Naive thymus-derived CD4-positive, alpha-beta T cell (primary cell): Measurements from ENCODE around the gene KCNA3. TPM values are rescaled to one million over a fixed set of nuclear protein-coding genes. Genes with fewer than 3 reads are reported as not detected.

Source experiments
- ATAC-seq: fragments of 150-1000 bp; cut with Tn5 transposase; 2 replicates; pipeline ENCODE4 v1.10.0; 2021; ENCODE audit warnings: mild to moderate bottlenecking, moderate library complexity
- CTCF ChIA-PET: fragments of 350-600 bp; sonication (Branson Sonifier 250); formaldehyde crosslinking; loops from one replicate; lab custom pipeline; 2021; ENCODE audit warnings: antibody characterized with exemption; lab: Charles Lee
- POLR2A ChIA-PET: fragments of 350-600 bp; sonication (Branson Sonifier 250); formaldehyde crosslinking; loops from one replicate; lab custom pipeline; 2021; ENCODE audit warnings: antibody characterized with exemption, inconsistent platforms; lab: Charles Lee
- DNase-seq, 9 donors: peaks; one replicate each; pipeline versions ENCODE4 v3.0.0 to v3.0.0-alpha.2; 2020 to 2022; ENCODE audit warnings: mixed read lengths in 1 of 9
- H3K27ac ChIP-seq: one replicate; pipeline ENCODE4 v1.7.0; 2013; ENCODE audit warnings: mild to moderate bottlenecking, low read depth, low read length, moderate library complexity
- H3K27me3 ChIP-seq, 2 donors: one replicate each; pipeline ENCODE4 v1.7.0; 2013; ENCODE audit warnings: low read length in 2 of 2, mild to moderate bottlenecking in 2 of 2, moderate library complexity in 2 of 2; ENCODE audit not compliant: control insufficient read depth in 2 of 2, insufficient read depth in 2 of 2
- H3K36me3 ChIP-seq, 3 experiments: 1 replicate in 2 of 3; 2 replicates in 1 of 3; pipeline ENCODE4 v1.7.0; 2013; ENCODE audit warnings: low read length in 3 of 3, mild to moderate bottlenecking in 3 of 3, moderate library complexity in 1 of 3; ENCODE audit not compliant: insufficient read depth in 3 of 3, control insufficient read depth in 2 of 3
- H3K4me1 ChIP-seq, 2 donors: one replicate each; pipeline ENCODE4 v1.7.0; 2013; ENCODE audit warnings: low read length in 2 of 2, mild to moderate bottlenecking in 2 of 2, moderate library complexity in 1 of 2; ENCODE audit not compliant: control insufficient read depth in 2 of 2, insufficient read depth in 2 of 2
- H3K4me3 ChIP-seq: 2 replicates; pipeline ENCODE4 v1.7.0; 2013; ENCODE audit warnings: mild to moderate bottlenecking, low read length
- H3K9me3 ChIP-seq, 3 experiments: 1 replicate in 2 of 3; 2 replicates in 1 of 3; pipeline ENCODE4 v1.7.0; 2013; ENCODE audit warnings: low read length in 3 of 3; ENCODE audit not compliant: control insufficient read depth in 2 of 3
- H3K27ac Mint-ChIP-seq, 9 donors: one replicate each; pipeline ENCODE4 v1.8.0; 2020 to 2022; ENCODE audit warnings: mixed read lengths in 9 of 9, mild to moderate bottlenecking in 8 of 9, moderate library complexity in 5 of 9, inconsistent platforms in 2 of 9
- H3K27me3 Mint-ChIP-seq, 5 donors: one replicate each; pipeline ENCODE4 v1.8.0; 2021 to 2022; ENCODE audit warnings: mixed read lengths in 5 of 5, mild to moderate bottlenecking in 1 of 5
- H3K36me3 Mint-ChIP-seq, 5 donors: one replicate each; pipeline ENCODE4 v1.8.0; 2020 to 2022; ENCODE audit warnings: mixed read lengths in 5 of 5, mild to moderate bottlenecking in 3 of 5, inconsistent platforms in 1 of 5
- H3K4me1 Mint-ChIP-seq, 7 donors: one replicate each; pipeline ENCODE4 v1.8.0; 2020 to 2022; ENCODE audit warnings: mixed read lengths in 7 of 7, mild to moderate bottlenecking in 3 of 7, inconsistent platforms in 1 of 7
- H3K4me3 Mint-ChIP-seq, 10 donors: one replicate each; pipeline ENCODE4 v1.8.0; 2020 to 2022; ENCODE audit warnings: mild to moderate bottlenecking in 10 of 10, mixed read lengths in 10 of 10, moderate library complexity in 6 of 10, inconsistent platforms in 2 of 10
- H3K9me3 Mint-ChIP-seq, 11 donors: one replicate each; pipeline ENCODE4 v1.8.0; 2020 to 2022; ENCODE audit warnings: mixed read lengths in 11 of 11, mild to moderate bottlenecking in 4 of 11, inconsistent platforms in 1 of 11, moderate library complexity in 1 of 11
- intact Hi-C, 2 donors: fragments of 100-400 bp; cut with micrococcal nuclease; formaldehyde crosslinking; loops; one replicate each; pipeline ENCODE4 v1.15.1; 2023
- polyA plus RNA-seq, 2 donors: library from polyadenylated mRNA; unstranded; fragments of 300-500 nt; fragmentation: Illumina TruSeq; gene quantifications; one replicate each; pipeline ENCODE4 v1.2.3, GENCODE V29; 2021
- total RNA-seq, 6 experiments: library from RNA in 5 of 6; stranded (reverse) in 5 of 6; gene quantifications; 1 replicate in 5 of 6; 2 replicates in 1 of 6; pipeline ENCODE4 v1.2.3 and lab custom pipeline; 2021 to 2026

The KCNA3 gene
- total and polyA plus RNA-seq, 7 experiments from 2014 or later: 74.1 to 115 (median 108) TPM

DNA sequence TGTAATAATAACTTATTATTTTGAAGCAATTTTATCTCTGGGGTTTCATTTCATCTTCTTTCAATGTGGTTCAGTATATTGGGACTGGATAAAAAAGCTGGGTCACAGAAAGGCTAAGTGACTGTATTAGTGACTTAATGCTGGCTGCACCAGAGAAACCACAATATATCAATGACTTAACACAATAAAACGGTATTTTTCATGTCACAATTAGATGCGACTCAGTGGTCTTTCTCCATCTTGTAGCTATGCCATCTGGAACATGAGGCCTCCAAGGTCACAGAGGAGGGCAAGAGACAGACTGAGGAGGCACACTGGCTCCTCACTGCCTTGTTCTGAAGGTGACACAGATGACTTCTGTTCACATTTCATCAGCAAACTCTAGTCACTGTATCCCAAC is 26.0 kb upstream of the KCNA3 start:
- Histone ChIP-seq H3K27ac (no peak overlapping the region), H3K9me3 (no peaks in the 10 kb centered on the region), H3K27me3 (no peaks in the 10 kb centered on the region), H3K4me1 (no peaks in the 10 kb centered on the region), H3K36me3 (no peaks in the 10 kb centered on the region), H3K4me3 (no peak overlapping the region)
- peaks cover 0 to 7% (median 0%) of the 10 kb centered on the region in 5 donors for H3K36me3 Mint-ChIP-seq
- ATAC-seq (no peak), DNase-seq (no peak)
- H3K27ac Mint-ChIP-seq: no peak overlapping the region
- intact Hi-C loops: no loop called here
- peaks cover 0 to 7% (median 0%) of the 10 kb centered on the region in 7 donors for H3K4me1 Mint-ChIP-seq
- POLR2A ChIA-PET: interaction anchor here (0.9 kb wide), 1 partner anchor 11 kb away, joined by 3 read pairs; no protein-coding TSS in a partner anchor
- H3K9me3 Mint-ChIP-seq: no peaks in the 10 kb centered on the region
- CTCF ChIA-PET: no interaction called here
- H3K27me3 Mint-ChIP-seq: peaks cover 0 to under 1% (median 0%) of the 10 kb centered on the region in 5 donors
- H3K4me3 Mint-ChIP-seq: no peak overlapping the region

DNA sequence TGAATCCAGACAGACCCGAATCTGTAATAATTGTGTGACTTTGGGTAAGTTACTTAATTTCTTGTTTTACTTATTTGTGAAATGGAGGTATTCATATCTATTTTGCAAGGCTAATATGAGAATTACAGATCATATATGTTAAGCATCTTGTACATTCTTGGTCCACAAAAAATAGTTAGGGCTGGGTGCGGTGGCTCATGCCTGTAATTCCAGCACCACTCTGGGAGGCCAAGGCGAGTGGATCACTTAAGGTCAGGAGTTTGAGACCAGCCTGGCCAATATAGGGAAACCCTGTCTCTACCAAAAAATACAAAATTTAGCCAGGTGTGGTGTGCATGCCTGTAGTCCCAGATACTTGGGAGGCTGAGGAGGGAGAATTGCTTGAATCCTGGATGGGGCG is 22.9 kb upstream of the KCNA3 start:
- no peak overlapping the region for H3K4me3 ChIP-seq
- no peak for DNase-seq
- H3K4me1 ChIP-seq: no peaks in the 10 kb centered on the region
- H3K27me3 Mint-ChIP-seq: peaks cover 0 to 4% (median 3%) of the 10 kb centered on the region in 5 donors
- no peaks in the 10 kb centered on the region for H3K9me3 ChIP-seq
- CTCF ChIA-PET: interaction anchor here (0.6 kb wide), 2 partner anchors 58 to 124 kb away, joined by 3 to 5 read pairs; no protein-coding TSS in a partner anchor
- POLR2A ChIA-PET: no interaction called here
- no peak overlapping the region for H3K27ac ChIP-seq
- H3K36me3 Mint-ChIP-seq: peaks cover 0 to 4% (median 0%) of the 10 kb centered on the region in 5 donors
- H3K27me3 ChIP-seq: no peaks in the 10 kb centered on the region
- no peak overlapping the region for H3K27ac Mint-ChIP-seq
- no peak for ATAC-seq
- H3K4me1 Mint-ChIP-seq: peaks cover 0 to 7% (median 0%) of the 10 kb centered on the region in 7 donors
- no peaks in the 10 kb centered on the region for H3K9me3 Mint-ChIP-seq
- no peaks in the 10 kb centered on the region for H3K36me3 ChIP-seq
- no peak overlapping the region for H3K4me3 Mint-ChIP-seq
- intact Hi-C loops: no loop called here

DNA sequence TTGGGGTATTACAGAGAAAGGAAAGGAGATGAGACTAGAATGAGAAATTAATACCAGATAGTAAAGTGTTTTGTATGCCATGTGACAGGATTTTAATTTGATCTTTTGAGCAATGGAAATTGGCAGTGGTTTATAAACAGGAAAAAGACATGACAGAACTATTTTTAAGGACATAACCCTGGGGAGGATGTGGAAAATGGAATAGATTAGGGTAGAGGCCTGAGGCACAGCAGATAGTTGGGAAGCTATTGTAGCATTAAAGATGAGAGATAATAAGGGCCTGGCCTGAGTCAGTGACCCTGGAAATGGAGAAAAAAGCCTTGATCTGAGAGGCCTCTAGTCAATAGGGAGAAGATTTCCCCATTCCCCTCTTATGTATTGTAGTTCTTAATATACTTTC is 22.1 kb upstream of the KCNA3 start:
- no peak overlapping the region for H3K27ac Mint-ChIP-seq
- Histone ChIP-seq H3K4me1 (no peaks in the 10 kb centered on the region), H3K27me3 (no peaks in the 10 kb centered on the region), H3K27ac (no peak overlapping the region), H3K9me3 (no peaks in the 10 kb centered on the region), H3K36me3 (no peaks in the 10 kb centered on the region), H3K4me3 (no peak overlapping the region)
- no peak for ATAC-seq
- H3K36me3 Mint-ChIP-seq: peaks cover 0 to 4% (median 0%) of the 10 kb centered on the region in 5 donors
- H3K27me3 Mint-ChIP-seq: peaks cover 0 to 10% (median 4%) of the 10 kb centered on the region in 5 donors
- intact Hi-C loops: no loop called here
- H3K9me3 Mint-ChIP-seq: no peaks in the 10 kb centered on the region
- POLR2A ChIA-PET: no interaction called here
- no peak for DNase-seq
- H3K4me3 Mint-ChIP-seq: no peak overlapping the region
- CTCF ChIA-PET: no interaction called here
- peaks cover 0 to 7% (median 0%) of the 10 kb centered on the region in 7 donors for H3K4me1 Mint-ChIP-seq

DNA sequence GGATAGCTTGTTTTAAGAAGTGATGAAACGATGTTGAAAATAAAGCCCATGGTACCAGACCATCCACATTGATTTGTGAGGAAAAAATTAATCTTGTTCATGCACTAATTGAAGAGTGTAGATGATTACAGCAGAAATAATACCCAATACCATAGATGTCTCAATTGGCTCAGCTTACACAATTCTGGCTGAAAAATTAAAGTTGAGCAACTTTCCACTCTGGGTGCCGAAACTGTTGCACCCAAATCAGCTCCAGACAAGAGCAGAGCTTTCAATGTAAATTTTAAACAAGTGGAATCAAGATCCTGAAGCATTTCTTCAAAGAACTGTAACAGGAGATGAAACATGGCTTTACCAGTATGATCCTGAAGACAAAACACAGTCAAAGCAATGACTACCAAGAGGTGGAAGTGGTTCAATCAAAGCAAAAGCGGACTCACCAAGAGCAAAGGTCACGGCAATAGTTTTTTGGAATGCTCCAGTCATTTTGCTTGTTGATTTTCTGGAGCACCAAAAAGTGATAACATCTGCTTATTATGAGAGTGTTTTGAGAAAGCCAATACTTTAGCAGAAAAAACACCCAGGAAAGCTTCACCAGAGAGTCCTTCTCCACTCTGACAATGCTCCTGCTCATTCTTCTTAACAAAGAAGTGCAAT is 16.1 kb upstream of the KCNA3 start:
- ChIA-PET POLR2A (no interaction called here), CTCF (interaction anchor here (1.1 to 2.2 kb wide), 3 partner anchors 71 to 74 kb away, joined by 3 to 10 read pairs (median 3); no protein-coding TSS in a partner anchor)
- Histone ChIP-seq H3K4me3 (no peak overlapping the region), H3K36me3 (no peaks in the 10 kb centered on the region), H3K27me3 (no peaks in the 10 kb centered on the region), H3K9me3 (no peaks in the 10 kb centered on the region), H3K27ac (no peak overlapping the region), H3K4me1 (no peaks in the 10 kb centered on the region)
- ATAC-seq (no peak), DNase-seq (no peak)
- intact Hi-C loops: no loop called here
- Mint-ChIP-seq H3K36me3 (peaks cover 0 to 7% (median 0%) of the 10 kb centered on the region in 5 donors), H3K27ac (no peak overlapping the region), H3K9me3 (no peaks in the 10 kb centered on the region), H3K4me3 (no peak overlapping the region), H3K4me1 (peaks cover 0 to 10% (median 4%) of the 10 kb centered on the region in 7 donors), H3K27me3 (peaks cover 0 to 25% (median 4%) of the 10 kb centered on the region in 5 donors)

DNA sequence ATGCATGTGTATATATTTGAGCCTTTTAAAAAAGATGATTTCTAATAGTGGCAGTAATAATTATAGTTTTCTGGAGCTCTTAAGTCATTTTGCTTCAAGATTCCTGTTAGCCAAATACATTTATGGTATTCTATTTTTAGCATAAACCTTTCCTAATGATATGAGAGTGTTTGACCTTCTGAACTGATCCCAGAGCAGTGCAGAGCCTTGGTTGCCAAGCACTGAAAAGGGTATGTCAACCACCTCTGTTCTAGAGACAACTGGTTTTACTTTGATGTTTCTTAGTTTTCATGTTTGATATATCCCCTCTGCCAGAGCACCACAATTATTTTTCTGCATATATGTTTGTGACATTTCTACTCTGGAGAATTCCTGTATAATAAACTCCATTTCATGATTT is 15.1 kb upstream of the KCNA3 start:
- intact Hi-C loops: loop anchor here in 1 of 2 donors (5.0 kb wide), 1 partner anchor 133 kb away; no protein-coding TSS in a partner anchor
- Histone ChIP-seq H3K4me1 (no peaks in the 10 kb centered on the region), H3K9me3 (no peaks in the 10 kb centered on the region), H3K36me3 (no peaks in the 10 kb centered on the region), H3K27me3 (no peaks in the 10 kb centered on the region), H3K4me3 (no peak overlapping the region), H3K27ac (no peak overlapping the region)
- ChIA-PET POLR2A (interaction anchor here (0.8 to 1.0 kb wide), 2 partner anchors 11 to 26 kb away, joined by 3 read pairs; no protein-coding TSS in a partner anchor), CTCF (interaction anchor here (0.6 to 2.2 kb wide), 4 partner anchors 68 to 76 kb away, joined by 3 to 10 read pairs (median 3); no protein-coding TSS in a partner anchor)
- ATAC-seq (no peak), DNase-seq (no peak)
- no peak overlapping the region for H3K27ac Mint-ChIP-seq
- H3K27me3 Mint-ChIP-seq: peaks cover 0 to 25% (median 4%) of the 10 kb centered on the region in 5 donors
- peaks cover 0 to 7% (median 0%) of the 10 kb centered on the region in 5 donors for H3K36me3 Mint-ChIP-seq
- H3K4me1 Mint-ChIP-seq: peaks cover 0 to 11% (median 5%) of the 10 kb centered on the region in 7 donors
- H3K4me3 Mint-ChIP-seq: no peak overlapping the region
- H3K9me3 Mint-ChIP-seq: no peaks in the 10 kb centered on the region

DNA sequence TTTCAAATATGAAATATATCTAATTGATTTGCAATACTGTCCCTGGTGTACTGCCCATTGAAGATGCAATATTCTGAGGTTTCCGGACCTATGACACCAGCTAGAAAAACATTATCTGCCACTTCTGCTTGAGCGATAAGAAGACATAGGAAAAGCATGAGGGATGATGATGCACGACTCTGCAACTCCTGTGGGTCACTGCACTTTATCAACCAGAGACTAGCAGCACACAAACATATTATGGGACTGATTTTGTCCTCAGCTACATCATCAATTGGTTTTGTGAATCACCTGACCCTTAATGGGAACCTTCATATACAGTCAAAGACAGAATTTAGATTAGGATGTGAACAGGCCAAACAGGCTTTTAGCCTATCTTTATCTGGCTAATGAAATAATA is 13.8 kb upstream of the KCNA3 start:
- no peaks in the 10 kb centered on the region for H3K4me1 ChIP-seq
- H3K27me3 ChIP-seq: no peaks in the 10 kb centered on the region
- intact Hi-C loops: loop anchor here in 1 of 2 donors (5.0 kb wide), 1 partner anchor 131 kb away; no protein-coding TSS in a partner anchor
- Mint-ChIP-seq H3K27me3 (peaks cover 0 to 25% (median 4%) of the 10 kb centered on the region in 5 donors), H3K27ac (no peak overlapping the region), H3K4me3 (no peak overlapping the region), H3K36me3 (peaks cover 0 to 7% (median 0%) of the 10 kb centered on the region in 5 donors), H3K4me1 (peaks cover 0 to 11% (median 5%) of the 10 kb centered on the region in 7 donors), H3K9me3 (no peaks in the 10 kb centered on the region)
- H3K36me3 ChIP-seq: no peaks in the 10 kb centered on the region
- H3K9me3 ChIP-seq: no peaks in the 10 kb centered on the region
- ATAC-seq (no peak), DNase-seq (no peak)
- ChIA-PET CTCF (interaction anchor here (0.7 to 2.2 kb wide), 3 partner anchors 51 to 76 kb away, joined by 3 to 10 read pairs (median 6); no protein-coding TSS in a partner anchor), POLR2A (interaction anchor here (1.0 kb wide), 1 partner anchor 16 kb away, joined by 3 read pairs; no protein-coding TSS in a partner anchor)
- no peak overlapping the region for H3K27ac ChIP-seq
- H3K4me3 ChIP-seq: no peak overlapping the region
